GM18499 (cell line): ENCODE results near the gene MACROD2.

ENCODE experiments used
- ATAC-seq: cut with Tn5 transposase; IDR thresholded peaks from one replicate; pipeline ENCODE4 v1.9.1; 2021; ENCODE audit warnings: moderate number of reproducible peaks; ENCODE audit not compliant: insufficient read depth, unreplicated experiment

Gene MACROD2

GRCh38 chr20:14720251-14720650 is 724.9 kb downstream of the MACROD2 start:
- ATAC-seq: no peak

- ATAC-seq: no peak
These were observed 726.7 kb downstream of the MACROD2 start for GRCh38 chr20:14721926-14722452.

GRCh38 chr20:14723614-14724013 is 728.3 kb downstream of the MACROD2 start:
- ATAC-seq: no peak

GRCh38 chr20:14724036-14724435 is 728.7 kb downstream of the MACROD2 start:
- no peak for ATAC-seq

GRCh38 chr20:14724468-14724867 is 729.2 kb downstream of the MACROD2 start:
- no peak for ATAC-seq

- ATAC-seq: no peak
These were observed 731.3 kb downstream of the MACROD2 start for GRCh38 chr20:14726591-14726990.

- no peak for ATAC-seq
These were observed 732.3 kb downstream of the MACROD2 start for GRCh38 chr20:14727485-14728150.

GRCh38 chr20:14729390-14729789 is 734.1 kb downstream of the MACROD2 start:
- no peak for ATAC-seq

- ATAC-seq: no peak
These were observed 737.0 kb downstream of the MACROD2 start for GRCh38 chr20:14732343-14732742.

- no peak for ATAC-seq
These were observed 737.7 kb downstream of the MACROD2 start for GRCh38 chr20:14732996-14733395.

GRCh38 chr20:14740380-14740779 is 745.1 kb downstream of the MACROD2 start:
- ATAC-seq: no peak

GRCh38 chr20:14741616-14742015 is 746.3 kb downstream of the MACROD2 start:
- no peak for ATAC-seq

GRCh38 chr20:14744723-14745122 is 749.4 kb downstream of the MACROD2 start:
- no peak for ATAC-seq

GRCh38 chr20:14745830-14746229 is 750.5 kb downstream of the MACROD2 start:
- no peak for ATAC-seq

GRCh38 chr20:14751191-14751590 is 755.9 kb downstream of the MACROD2 start:
- ATAC-seq: no peak

- no peak for ATAC-seq
These were observed 762.4 kb downstream of the MACROD2 start for GRCh38 chr20:14757728-14758127.

GRCh38 chr20:14758356-14758755 is 763.0 kb downstream of the MACROD2 start:
- ATAC-seq: no peak

- no peak for ATAC-seq
These were observed 764.7 kb downstream of the MACROD2 start for GRCh38 chr20:14759979-14760378.

GRCh38 chr20:14761903-14762302 is 766.6 kb downstream of the MACROD2 start:
- no peak for ATAC-seq

GRCh38 chr20:14764511-14765369 is 769.4 kb downstream of the MACROD2 start:
- ATAC-seq: no peak

GRCh38 chr20:14765370-14765701 is 770.0 kb downstream of the MACROD2 start:
- ATAC-seq: no peak

- ATAC-seq: no peak
These were observed 778.2 kb downstream of the MACROD2 start for GRCh38 chr20:14773486-14773885.
